Activated CD4-positive, CD25-positive, alpha-beta regulatory T cell treated with anti-CD3 and anti-CD28 coated beads, Interleukin-2, amount 50 U/mL, for 16 hours (primary cell): ENCODE results near the gene SEPTIN1.

Experiments
- DNase-seq: peaks from one replicate; pipeline ENCODE4 v3.0.0-alpha.2; 2020; ENCODE audit warnings: low read depth, low spot score

SEPTIN1 gene

GRCh38 chr16:30377050-30377811 lies 5.1 kb downstream of the SEPTIN1 start:
- DNase-seq, result no peak

GRCh38 chr16:30376461-30376902 lies 5.9 kb downstream of the SEPTIN1 start:
- no peak for DNase-seq

- no peak for DNase-seq
These were observed 6.5 kb downstream of the SEPTIN1 start for GRCh38 chr16:30375864-30376263.

GRCh38 chr16:30374538-30374937 lies 7.8 kb downstream of the SEPTIN1 start, which contains the start of gene MYL11:
TSS of gene MYL11 (plus strand) at chr16:30374802. CDS start at chr16:30374858, 56 bp downstream.
- DNase-seq, result no peak

GRCh38 chr16:30372725-30373124 lies 9.6 kb downstream of the SEPTIN1 start:
- no peak for DNase-seq

- no peak for DNase-seq
These were observed 10.2 kb downstream of the SEPTIN1 start for GRCh38 chr16:30372038-30372712.

GRCh38 chr16:30371248-30371816 lies 11.0 kb downstream of the SEPTIN1 start:
- no peak for DNase-seq

GRCh38 chr16:30370456-30371247 lies 11.7 kb downstream of the SEPTIN1 start, which contains the start of gene TBC1D10B:
TSS of gene TBC1D10B (minus strand) at chr16:30370494. CDS start at chr16:30370183, 311 bp downstream.
- DNase-seq, result peak; percentile 99

GRCh38 chr16:30369938-30370455 lies 12.4 kb downstream of the SEPTIN1 start:
- no peak for DNase-seq

- no peak for DNase-seq
These were observed 13.0 kb downstream of the SEPTIN1 start for GRCh38 chr16:30369091-30369937.

- DNase-seq, result no peak
These were observed 13.6 kb downstream of the SEPTIN1 start for GRCh38 chr16:30368792-30369090.

- DNase-seq, result no peak
These were observed 14.1 kb downstream of the SEPTIN1 start for GRCh38 chr16:30368122-30368791.

- no peak for DNase-seq
These were observed 14.9 kb downstream of the SEPTIN1 start for GRCh38 chr16:30367349-30368009.

- no peak for DNase-seq
These were observed 15.8 kb downstream of the SEPTIN1 start for GRCh38 chr16:30366511-30366910.

- DNase-seq, result no peak
These were observed 17.2 kb downstream of the SEPTIN1 start for GRCh38 chr16:30365200-30365599.

- no peak for DNase-seq
These were observed 21.2 kb downstream of the SEPTIN1 start for GRCh38 chr16:30361180-30361579.

- DNase-seq, result no peak
These were observed 22.5 kb downstream of the SEPTIN1 start for GRCh38 chr16:30359871-30360170.

GRCh38 chr16:30358990-30359870 lies 23.1 kb downstream of the SEPTIN1 start:
- DNase-seq, result no peak

- no peak for DNase-seq
These were observed 23.8 kb downstream of the SEPTIN1 start for GRCh38 chr16:30358577-30358936.
